Aorta (tissue), 5 donors: Measurements from ENCODE around the gene TRAPPC10. TPM values are rescaled to one million over a fixed set of nuclear protein-coding genes. Genes with fewer than 3 reads are reported as not detected.
A peak's percentile ranks its signal among the peaks of the same experiment; 100 is the strongest.
"Not testable (repeated sequence)": the region's sequence is repeated elsewhere in the genome, so short reads cannot be mapped to it uniquely, and the experiment has no call there.

Experiments used
- ATAC-seq: fragments of 200-7000 bp; cut with Tn5 transposase; one replicate; pipeline ENCODE4 v1.9.1; 2022; ENCODE audit warnings: moderate library complexity; ENCODE audit not compliant: low FRiP score
- DNase-seq, 2 donors: peaks; one replicate each; pipeline ENCODE4 v3.0.0-alpha.2; 2020
- H3K27ac ChIP-seq, 2 donors: one replicate each; pipeline ENCODE4 v1.5.1; 2013; ENCODE audit warnings: low read length in 2 of 2, mild to moderate bottlenecking in 2 of 2, moderate library complexity in 2 of 2, control low read depth in 1 of 2, inconsistent platforms in 1 of 2, low read depth in 1 of 2
- H3K27me3 ChIP-seq, 2 donors: one replicate each; pipeline ENCODE4 v1.6.1; 2013; ENCODE audit warnings: control low read depth in 1 of 2, low read length in 1 of 2, mild to moderate bottlenecking in 1 of 2, moderate library complexity in 1 of 2; ENCODE audit not compliant: insufficient read depth in 2 of 2, control insufficient read depth in 1 of 2
- H3K36me3 ChIP-seq, 2 donors: one replicate each; pipeline ENCODE4 v1.6.1; 2013; ENCODE audit warnings: control low read depth in 1 of 2, low read length in 1 of 2, mild to moderate bottlenecking in 1 of 2; ENCODE audit not compliant: insufficient read depth in 2 of 2, control insufficient read depth in 1 of 2
- H3K4me1 ChIP-seq, 2 donors: one replicate each; pipeline ENCODE4 v1.6.1; 2013; ENCODE audit warnings: low read length in 2 of 2, control low read depth in 1 of 2, mild to moderate bottlenecking in 1 of 2, moderate library complexity in 1 of 2; ENCODE audit not compliant: insufficient read depth in 2 of 2, control insufficient read depth in 1 of 2
- H3K4me3 ChIP-seq, 2 donors: one replicate each; pipeline ENCODE4 v1.5.1; 2013; ENCODE audit warnings: low read length in 2 of 2, control low read depth in 1 of 2, mild to moderate bottlenecking in 1 of 2
- H3K9me3 ChIP-seq: one replicate; pipeline ENCODE4 v1.6.1; 2013; ENCODE audit warnings: mild to moderate bottlenecking, low read length; ENCODE audit not compliant: control insufficient read depth
- WGBS, 2 donors: extraction: QIAGEN DNeasy Blood & Tissue Kit; methylation state at CpG; one replicate each; pipeline ENCODE4 v1.1.7; 2013; 5-methylcytosine and 5-hydroxymethylcytosine counted together
- intact Hi-C, 2 donors: fragments of 100-400 bp; cut with DNase I; formaldehyde crosslinking; loops; one replicate each; pipeline versions ENCODE4 v1.14.2 to v1.15.0; 2022
- polyA plus RNA-seq, 2 donors: library from polyadenylated mRNA; stranded (reverse); fragments of 200-250 nt; gene quantifications; one replicate each; pipeline ENCODE4 v1.2.3, GENCODE V29; 2013
- total RNA-seq, 2 donors: library from RNA; stranded (reverse); fragmentation: NEBNext Ultra II Directional; extraction: Animal tissue kit (Norgen Biotek cat#: 25700); gene quantifications; one replicate each; pipeline ENCODE4 v1.2.1, GENCODE V29; 2021
- donor health status: healthy with polysubstance abuse.
- donor health status: Bipolar disorder and iron deficiency.
- donor health status: DM: no; HTN: no; CAD: no.
- donor health status: DM: no; HTN: no; CAD: no.
- donor health status: DM: yes; HTN: yes; CAD: no.

Gene TRAPPC10
- total and polyA plus RNA-seq, 4 donors: 3.5 to 41.5 (median 20.4) TPM

- H3K9me3 ChIP-seq, DNase-seq, ATAC-seq, H3K27me3 ChIP-seq, intact Hi-C loops, H3K27ac ChIP-seq, H3K36me3 ChIP-seq, H3K4me3 ChIP-seq, H3K4me1 ChIP-seq: not testable (repeated sequence)
- no CpG with 5 or more reads among the region's 31 CpGs for WGBS, 2 donors
Observed at GRCh38 chr21:44107589-44107988, 95.5 kb downstream of the TRAPPC10 start.

- H3K36me3 ChIP-seq, H3K27me3 ChIP-seq, H3K4me1 ChIP-seq, H3K27ac ChIP-seq, DNase-seq, H3K4me3 ChIP-seq, ATAC-seq, intact Hi-C loops, H3K9me3 ChIP-seq: not testable (repeated sequence)
- no CpG with 5 or more reads among the region's 33 CpGs for WGBS, 2 donors
Observed at GRCh38 chr21:44113702-44114371, 101.7 kb downstream of the TRAPPC10 start.

- H3K27ac ChIP-seq, H3K36me3 ChIP-seq, ATAC-seq, DNase-seq, H3K4me3 ChIP-seq, H3K4me1 ChIP-seq, intact Hi-C loops, H3K27me3 ChIP-seq, H3K9me3 ChIP-seq: not testable (repeated sequence)
- WGBS, 2 donors: no CpG with 5 or more reads among the region's 10 CpGs
Observed at GRCh38 chr21:44122131-44122530, 110.0 kb downstream of the TRAPPC10 start.

DNA sequence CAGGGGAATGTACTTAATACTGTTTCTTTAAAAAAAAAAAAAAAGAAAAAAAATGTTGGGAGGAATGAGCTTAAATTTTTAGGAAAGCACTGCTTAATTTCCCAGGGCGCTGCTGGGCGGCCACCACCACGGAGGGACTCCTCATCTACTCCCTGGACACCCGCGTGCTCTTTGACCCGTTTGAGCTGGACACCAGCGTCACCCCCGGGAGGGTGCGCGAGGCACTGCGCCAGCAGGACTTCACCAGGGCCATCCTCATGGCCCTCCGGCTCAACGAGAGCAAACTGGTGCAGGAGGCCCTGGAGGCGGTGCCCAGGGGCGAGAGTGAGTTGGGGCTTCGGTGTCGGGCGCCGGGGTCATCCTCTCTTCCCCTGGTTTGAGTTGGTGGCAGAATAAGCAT, 115.7 kb downstream of the TRAPPC10 start:
- H3K4me3 ChIP-seq, ATAC-seq, H3K36me3 ChIP-seq, H3K9me3 ChIP-seq, H3K27ac ChIP-seq, DNase-seq, intact Hi-C loops, H3K4me1 ChIP-seq, H3K27me3 ChIP-seq: not testable (repeated sequence)
- WGBS, 2 donors: no CpG with 5 or more reads among the region's 19 CpGs

DNA sequence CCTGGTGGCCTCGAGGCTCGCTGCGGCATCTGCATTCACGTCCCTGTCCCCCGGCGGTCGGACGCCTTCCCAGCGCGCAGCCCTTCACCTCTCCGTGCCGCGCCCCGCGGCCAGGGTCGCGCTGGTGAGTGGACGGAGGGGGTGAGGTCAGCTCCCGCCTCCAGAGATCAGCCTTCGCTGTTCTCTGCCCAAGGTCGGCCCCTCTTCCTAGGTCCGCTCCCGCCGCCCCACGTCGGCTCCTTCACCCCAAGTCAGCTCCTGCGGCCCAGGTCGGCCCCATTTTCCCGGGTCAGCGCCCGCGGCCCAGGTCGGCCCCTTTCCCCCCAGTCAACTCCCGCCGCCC, 121.6 kb downstream of the TRAPPC10 start:
- H3K27ac ChIP-seq, DNase-seq, H3K36me3 ChIP-seq, H3K9me3 ChIP-seq, H3K27me3 ChIP-seq, intact Hi-C loops, ATAC-seq, H3K4me1 ChIP-seq, H3K4me3 ChIP-seq: not testable (repeated sequence)
- WGBS, 2 donors: no CpG with 5 or more reads among the region's 35 CpGs

DNA sequence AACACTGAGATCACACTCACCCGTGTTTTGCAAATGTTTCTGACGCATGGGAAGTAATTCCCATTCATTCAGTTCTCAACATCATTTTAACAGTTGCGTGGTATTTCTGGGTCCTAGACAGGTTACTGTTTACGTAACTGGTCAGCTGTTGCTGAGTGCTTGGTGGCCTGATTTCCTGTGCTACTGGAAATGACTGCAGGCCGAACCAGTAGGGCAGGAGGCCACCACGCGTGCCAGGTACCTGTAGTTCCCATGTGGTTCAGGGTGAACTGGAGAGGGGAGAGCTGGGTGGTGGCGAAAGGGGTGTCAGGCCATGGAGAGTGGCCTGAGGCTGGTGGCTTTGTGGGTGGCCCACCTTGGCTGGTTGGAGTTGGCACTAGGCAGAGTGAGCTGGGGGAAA, 122.6 kb downstream of the TRAPPC10 start:
- H3K27me3 ChIP-seq, DNase-seq, H3K4me1 ChIP-seq, H3K27ac ChIP-seq, H3K9me3 ChIP-seq, intact Hi-C loops, ATAC-seq, H3K36me3 ChIP-seq, H3K4me3 ChIP-seq: not testable (repeated sequence)
- no CpG with 5 or more reads among the region's 8 CpGs for WGBS, 2 donors

DNA sequence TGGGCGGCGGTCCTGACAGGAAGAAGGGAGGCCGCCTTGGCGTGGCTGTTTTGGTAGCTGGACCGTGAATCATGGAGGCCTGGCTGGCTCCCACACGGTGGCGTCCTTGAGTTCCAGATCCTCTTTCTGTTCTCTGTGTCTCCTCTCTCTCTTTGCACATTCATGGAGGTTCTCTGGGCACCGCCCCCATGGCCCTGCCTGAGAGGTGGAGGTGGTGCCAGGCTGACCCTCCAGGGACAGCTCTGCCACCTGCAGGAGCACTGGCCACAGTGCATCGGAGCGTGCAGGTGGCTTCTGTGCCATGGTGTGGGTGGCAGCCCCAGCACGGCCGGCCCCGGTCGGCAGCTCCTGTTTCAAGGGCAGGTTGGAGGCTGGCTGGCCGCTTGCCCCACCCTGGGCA, 125.9 kb downstream of the TRAPPC10 start:
- H3K4me1 ChIP-seq, H3K4me3 ChIP-seq, DNase-seq, intact Hi-C loops, H3K27me3 ChIP-seq, H3K36me3 ChIP-seq, H3K9me3 ChIP-seq, H3K27ac ChIP-seq, ATAC-seq: not testable (repeated sequence)
- no CpG with 5 or more reads among the region's 15 CpGs for WGBS, 2 donors

GRCh38 chr21:44139787-44140551, 127.9 kb downstream of the TRAPPC10 start:
- H3K4me3 ChIP-seq, H3K4me1 ChIP-seq, H3K36me3 ChIP-seq, H3K9me3 ChIP-seq, H3K27ac ChIP-seq, intact Hi-C loops, H3K27me3 ChIP-seq: not testable (repeated sequence)
- WGBS, 2 donors: 89 to 100% methylated on average over 2 to 6 of the region's 30 CpGs
- DNase-seq (peak in 1 of 2 donors; percentile 16), ATAC-seq (peak; percentile 53)

DNA sequence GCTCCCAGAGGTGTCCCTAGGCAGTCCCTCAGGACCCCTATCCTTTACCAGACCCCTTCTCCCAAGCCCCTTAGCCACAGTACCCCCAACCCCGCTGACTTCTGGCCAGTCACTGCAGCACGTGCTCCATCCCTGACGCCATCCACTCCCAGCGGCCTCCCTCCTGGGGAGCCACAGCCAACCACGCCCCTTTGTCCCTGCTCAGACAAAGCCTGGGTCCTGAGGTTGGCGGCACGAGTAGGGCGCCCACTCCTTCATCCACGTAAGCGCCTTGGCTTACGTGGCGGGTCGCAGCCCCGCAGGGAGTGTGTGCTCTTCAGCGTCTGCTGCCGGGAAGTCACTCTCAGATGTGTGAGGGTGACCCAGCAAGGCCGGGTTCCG, 128.4 kb downstream of the TRAPPC10 start:
- H3K4me3 ChIP-seq, H3K9me3 ChIP-seq, ATAC-seq, H3K36me3 ChIP-seq, intact Hi-C loops, H3K4me1 ChIP-seq, H3K27me3 ChIP-seq, H3K27ac ChIP-seq, DNase-seq: not testable (repeated sequence)
- WGBS, 2 donors: no CpG with 5 or more reads among the region's 18 CpGs
